Fibroblast of pulmonary artery (primary cell): ENCODE results near the gene BAIAP2.

Source experiments
- DNase-seq: peaks from one replicate; pipeline ENCODE4 v3.0.0-alpha.2; 2010; ENCODE audit warnings: low read depth
- H3K4me3 ChIP-seq: replicated peaks from 2 replicates; pipeline ENCODE4 v1.5.1; 2011; ENCODE audit warnings: low read depth, mild to moderate bottlenecking, control low read depth, low read length, moderate library complexity
- CTCF ChIP-seq: IDR thresholded peaks from 2 replicates; pipeline ENCODE4 v1.5.1; 2011; ENCODE audit warnings: mild to moderate bottlenecking, control low read depth, low read length, inconsistent platforms; ENCODE audit errors: missing control alignments

BAIAP2 gene

GRCh38 chr17:81002409-81003361 lies 32.3 kb upstream of the BAIAP2 start:
- peak; percentile 66 for DNase-seq
- no peak overlapping the region for H3K4me3 ChIP-seq
- TF ChIP-seq CTCF = no peak

- no peak for DNase-seq
- H3K4me3 ChIP-seq = no peak overlapping the region
- TF ChIP-seq CTCF = no peak
These were observed 31.1 kb upstream of the BAIAP2 start for GRCh38 chr17:81003711-81004475.

- DNase-seq = no peak
- no peak overlapping the region for H3K4me3 ChIP-seq
- TF ChIP-seq CTCF = no peak
These were observed 28.1 kb upstream of the BAIAP2 start for GRCh38 chr17:81006891-81007290.

GRCh38 chr17:81008140-81008539 lies 26.8 kb upstream of the BAIAP2 start:
- H3K4me3 ChIP-seq = no peak overlapping the region
- TF ChIP-seq CTCF = no peak
- DNase-seq = no peak

- no peak for DNase-seq
These were observed 25.8 kb upstream of the BAIAP2 start for GRCh38 chr17:81009136-81009535.

GRCh38 chr17:81010935-81011334 lies 24.0 kb upstream of the BAIAP2 start:
- TF ChIP-seq CTCF = no peak
- no peak overlapping the region for H3K4me3 ChIP-seq
- DNase-seq = no peak

More at GRCh38 chr17:81009136-81009535, 25.8 kb upstream of the BAIAP2 start:
- TF ChIP-seq CTCF = no peak
- no peak overlapping the region for H3K4me3 ChIP-seq
